ENCODE measurements around the gene SH2B2.
A peak's percentile ranks its signal among the peaks of the same experiment; 100 is the strongest.

SH2B2 gene

DNA sequence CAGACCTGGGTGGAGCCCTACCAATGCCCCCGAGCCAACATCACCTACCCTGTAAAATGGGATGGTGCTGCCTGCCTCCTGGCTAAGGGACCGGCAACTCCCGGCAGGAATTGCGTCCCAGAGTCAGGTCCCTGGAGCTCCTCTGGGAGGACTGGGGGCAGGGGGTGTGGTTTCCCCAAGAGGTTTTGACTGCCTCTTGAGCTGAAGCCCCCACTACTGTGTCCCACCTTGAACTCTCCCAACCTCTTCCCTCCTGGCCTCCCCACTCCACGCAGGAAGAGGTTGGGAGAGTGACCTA, 1.3 kb downstream of the SH2B2 start:
- peak overlapping the region; percentile 65; the same call in 1 of the 2 replicates for H3K27ac ChIP-seq
- TF ChIP-seq, protein P1, sequence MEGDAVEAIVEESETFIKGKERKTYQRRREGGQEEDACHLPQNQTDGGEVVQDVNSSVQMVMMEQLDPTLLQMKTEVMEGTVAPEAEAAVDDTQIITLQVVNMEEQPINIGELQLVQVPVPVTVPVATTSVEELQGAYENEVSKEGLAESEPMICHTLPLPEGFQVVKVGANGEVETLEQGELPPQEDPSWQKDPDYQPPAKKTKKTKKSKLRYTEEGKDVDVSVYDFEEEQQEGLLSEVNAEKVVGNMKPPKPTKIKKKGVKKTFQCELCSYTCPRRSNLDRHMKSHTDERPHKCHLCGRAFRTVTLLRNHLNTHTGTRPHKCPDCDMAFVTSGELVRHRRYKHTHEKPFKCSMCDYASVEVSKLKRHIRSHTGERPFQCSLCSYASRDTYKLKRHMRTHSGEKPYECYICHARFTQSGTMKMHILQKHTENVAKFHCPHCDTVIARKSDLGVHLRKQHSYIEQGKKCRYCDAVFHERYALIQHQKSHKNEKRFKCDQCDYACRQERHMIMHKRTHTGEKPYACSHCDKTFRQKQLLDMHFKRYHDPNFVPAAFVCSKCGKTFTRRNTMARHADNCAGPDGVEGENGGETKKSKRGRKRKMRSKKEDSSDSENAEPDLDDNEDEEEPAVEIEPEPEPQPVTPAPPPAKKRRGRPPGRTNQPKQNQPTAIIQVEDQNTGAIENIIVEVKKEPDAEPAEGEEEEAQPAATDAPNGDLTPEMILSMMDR (conservative IDR thresholded peaks at IDR 0.05): no peak
- no peak for TF ChIP-seq ZFX (IDR thresholded peaks at IDR 0.05)

DNA sequence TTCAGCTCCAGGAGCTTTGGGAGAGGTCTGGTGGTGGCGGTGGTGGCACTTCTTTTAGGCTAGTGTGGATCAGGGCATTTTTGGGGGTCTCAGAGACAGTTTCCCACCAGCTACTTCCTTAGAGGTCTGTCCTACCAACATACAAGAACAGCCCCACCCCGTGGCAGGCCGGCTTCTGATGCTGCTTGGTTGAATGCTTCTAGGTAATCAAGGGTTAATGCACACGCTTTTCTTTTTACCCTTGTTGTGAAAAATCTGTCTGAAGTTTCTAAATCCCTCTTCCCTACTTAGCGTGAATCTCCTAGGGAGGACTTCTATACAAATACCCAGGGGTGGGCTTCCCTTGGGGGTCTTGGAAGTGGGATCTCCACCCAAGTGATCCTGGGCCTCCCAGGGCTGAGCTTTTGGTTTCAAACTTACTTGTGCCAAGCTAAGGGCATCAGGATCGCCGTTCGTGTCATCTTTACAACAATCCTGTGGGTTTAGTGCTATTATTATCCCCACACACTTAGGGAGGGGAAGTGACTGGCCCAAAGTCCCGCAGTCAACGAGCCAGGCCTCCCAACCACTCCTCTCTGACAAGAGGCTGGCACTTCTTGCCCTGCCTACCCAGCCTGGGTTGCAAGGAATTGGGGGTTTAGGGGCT, 1.7 kb downstream of the SH2B2 start:
- H3K27ac ChIP-seq: no peak overlapping the region
- TF ChIP-seq, protein P1 (conservative IDR thresholded peaks at IDR 0.05): no peak
- TF ChIP-seq ZFX (IDR thresholded peaks at IDR 0.05): no peak

DNA sequence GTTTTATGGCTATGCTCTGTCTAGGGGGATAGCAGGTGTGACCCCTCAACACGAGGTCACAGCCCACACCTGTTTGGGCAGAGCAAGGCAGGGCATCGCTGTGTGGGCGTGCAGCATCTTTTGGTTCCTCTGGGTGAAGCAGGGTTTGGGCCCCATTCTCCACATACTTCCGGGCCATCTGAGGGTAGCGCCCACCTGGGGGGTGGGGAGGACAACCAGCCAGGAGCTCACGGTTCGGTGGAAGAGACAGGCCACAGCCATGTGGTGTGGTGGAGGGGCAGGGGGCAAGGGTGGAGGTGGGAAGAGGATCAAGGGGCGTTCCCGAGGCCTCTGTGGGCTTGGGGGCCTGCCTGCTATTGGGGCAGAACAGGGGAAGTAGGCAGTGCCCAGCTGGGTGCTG, 2.4 kb downstream of the SH2B2 start:
- no peak overlapping the region for H3K27ac ChIP-seq
- TF ChIP-seq, protein P1 (conservative IDR thresholded peaks at IDR 0.05): no peak
- TF ChIP-seq ZFX (IDR thresholded peaks at IDR 0.05): no peak

DNA sequence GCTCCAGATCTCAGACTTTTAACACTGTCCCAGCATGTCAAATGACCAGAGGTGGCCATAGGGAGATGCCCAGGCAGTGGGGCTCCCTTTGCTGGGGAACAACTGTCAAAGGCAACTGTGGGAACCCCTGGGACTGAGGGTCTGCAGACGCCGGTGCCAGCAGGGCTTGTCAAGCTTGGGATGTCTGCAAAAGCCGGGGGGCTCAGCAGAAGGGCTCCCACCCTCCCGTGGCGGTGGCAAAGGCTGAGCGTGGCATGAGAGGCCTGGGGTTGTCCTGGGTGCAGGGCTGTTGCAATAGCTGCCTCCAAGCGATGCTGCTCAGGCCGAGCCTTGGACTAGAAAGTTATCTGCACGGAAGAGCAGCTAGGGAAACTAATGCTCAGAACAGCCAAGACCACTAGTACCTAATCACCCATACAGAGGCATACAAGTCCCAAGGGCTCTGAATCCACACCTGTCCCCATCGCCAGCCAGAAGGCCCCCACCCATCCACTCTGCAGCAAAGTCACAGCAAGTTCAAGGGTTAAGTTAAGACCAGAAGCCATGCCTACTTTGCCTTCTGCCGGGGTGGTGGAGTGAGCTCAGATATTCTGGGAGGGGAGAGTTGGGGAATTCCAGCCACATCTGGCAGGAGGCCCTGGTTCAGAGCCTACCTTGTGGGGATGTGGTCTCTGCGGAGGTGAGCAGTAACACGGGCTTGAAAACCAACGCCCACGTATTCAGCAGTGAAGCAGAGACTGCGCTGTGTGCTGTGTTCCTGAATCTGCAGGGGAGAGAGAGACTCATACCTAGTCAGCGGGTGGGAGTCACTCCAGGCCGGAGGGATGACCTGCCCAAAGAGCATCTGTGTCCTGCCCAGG, 4.6 kb downstream of the SH2B2 start:
- TF ChIP-seq ZFX (IDR thresholded peaks at IDR 0.05): no peak
- TF ChIP-seq, protein P1 (conservative IDR thresholded peaks at IDR 0.05): no peak
- no peak overlapping the region for H3K27ac ChIP-seq

DNA sequence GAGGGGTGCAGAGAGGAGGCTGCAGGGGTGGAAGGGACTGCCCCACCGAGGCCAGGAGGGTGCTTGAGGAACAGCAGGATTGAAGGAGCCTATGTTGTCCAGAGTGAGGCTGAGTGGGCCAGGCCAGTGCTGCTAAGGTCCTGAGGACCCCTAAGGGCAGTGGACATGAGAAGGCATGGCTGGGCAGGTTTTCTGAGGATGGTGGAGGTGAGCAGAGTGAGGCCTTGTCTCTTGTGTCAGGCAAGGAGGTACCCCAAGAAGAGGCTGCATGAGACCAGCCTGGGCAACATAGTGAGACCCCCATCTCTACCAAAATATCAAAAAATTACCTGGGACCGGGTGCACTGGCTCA, 5.2 kb downstream of the SH2B2 start:
- TF ChIP-seq ZFX (IDR thresholded peaks at IDR 0.05): no peak
- TF ChIP-seq, protein P1 (conservative IDR thresholded peaks at IDR 0.05): no peak
- H3K27ac ChIP-seq: no peak overlapping the region

DNA sequence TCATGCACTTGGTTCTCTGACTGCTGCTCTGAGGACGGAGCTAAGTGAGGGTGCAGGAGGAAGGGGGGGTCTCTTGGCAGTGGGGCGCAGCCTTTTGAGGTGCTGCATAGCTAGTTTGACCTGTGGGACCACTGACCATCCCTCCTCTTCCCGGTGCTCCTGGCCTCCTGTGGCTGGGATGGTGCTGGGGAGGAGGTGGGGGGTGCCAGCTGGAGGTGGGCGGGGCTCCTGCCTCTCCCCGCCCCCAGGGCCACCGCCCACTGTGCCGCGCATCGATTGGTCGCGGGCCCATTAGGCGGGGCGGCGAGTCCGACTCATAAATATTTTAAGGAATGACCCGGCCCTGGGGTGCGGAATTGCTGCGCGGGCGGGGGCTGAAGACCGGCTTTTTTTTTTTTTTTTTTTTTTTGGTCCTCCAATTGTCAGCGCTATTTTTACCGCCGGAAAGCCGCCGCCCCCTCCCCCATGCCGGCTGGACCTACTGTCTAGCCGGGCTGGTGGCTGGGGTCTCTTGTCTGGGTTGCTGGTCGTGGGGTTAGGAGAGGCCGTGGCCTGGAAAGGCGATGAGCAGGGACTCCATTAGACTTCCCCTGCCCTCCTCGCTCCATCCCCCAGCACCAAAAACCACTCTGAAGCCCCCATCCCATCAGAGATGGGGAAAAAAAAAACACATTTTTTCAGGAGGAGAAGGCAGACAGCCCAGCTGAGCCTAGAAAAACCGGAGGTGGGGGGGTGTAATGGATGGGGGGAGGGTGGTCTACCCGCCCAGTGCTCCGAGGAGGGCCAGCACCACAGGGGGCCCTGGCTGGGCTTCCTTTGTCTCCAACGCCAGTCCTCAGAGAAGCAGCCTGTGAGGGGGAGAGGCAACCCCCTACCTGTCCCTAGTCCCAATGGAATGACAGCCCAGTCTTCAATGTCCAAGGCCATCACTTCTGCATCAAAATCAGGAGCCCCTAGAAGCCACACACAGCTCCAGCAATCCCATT, 6.4 kb downstream of the SH2B2 start:
- no peak for TF ChIP-seq ZFX (IDR thresholded peaks at IDR 0.05)
- TF ChIP-seq, protein P1 (conservative IDR thresholded peaks at IDR 0.05): no peak
- H3K27ac ChIP-seq: no peak overlapping the region

Measured in C4-2B (cell line).